Measurements from ENCODE around the gene AKAP8L. TPM values are rescaled to one million over a fixed set of nuclear protein-coding genes. Genes with fewer than 3 reads are reported as not detected.

Gene AKAP8L
- total and polyA plus RNA-seq, 9 of the 15 experiments (the other 6 are each of a cell fraction or from before 2014, with no cell fraction given), result 2.4 to 116 (median 70.7) TPM

- TF ChIP-seq ZNF592 (IDR thresholded peaks at IDR 0.05) (no peak), HEY1 (CRISPR knock-in tag; IDR thresholded peaks at IDR 0.05; ENCODE audit: borderline replicate concordance) (0 out of 2 replicates have a peak, but pooled peaks have one; percentile 65), MAZ (CRISPR knock-in tag; conservative IDR thresholded peaks at IDR 0.05 in 1 of 2, IDR thresholded peaks at IDR 0.05 in 1 of 2) (no peak), ZNF12 (CRISPR knock-in tag; IDR thresholded peaks at IDR 0.05) (no peak), THAP7 (CRISPR knock-in tag; IDR thresholded peaks at IDR 0.05) (0 out of 2 replicates have a peak, but pooled peaks have one; percentile 40), CTCF (IDR thresholded peaks at IDR 0.05 in 2 of 3, conservative IDR thresholded peaks at IDR 0.05 in 1 of 3; ENCODE audit: insufficient read depth in 2 of 3, low read depth in 1 of 3, low read length in 3 of 3) (peak in 1 of 3 experiments; percentile 12; a peak in 1 of 6 replicates), CBFA2T3 (IDR thresholded peaks at IDR 0.05) (no peak), HNRNPUL1 (IDR thresholded peaks at IDR 0.05; ENCODE audit: low read length) (no peak), ZBTB9 (CRISPR knock-in tag; IDR thresholded peaks at IDR 0.05) (0 out of 2 replicates have a peak, but pooled peaks have one; percentile 51), HNRNPLL (IDR thresholded peaks at IDR 0.05; ENCODE audit: low read depth, low read length, poor library complexity, severe bottlenecking) (peak; percentile 11), POU5F1 (IDR thresholded peaks at IDR 0.05; ENCODE audit: borderline replicate concordance, low read depth, low read length, partially characterized antibody) (no peak), NCOA4 (IDR thresholded peaks at IDR 0.05; ENCODE audit: partially characterized antibody) (no peak), ZNF609 (CRISPR knock-in tag; IDR thresholded peaks at IDR 0.05; ENCODE audit: borderline replicate concordance) (no peak)
Observed at GRCh38 chr19:15419413-15420025, 731 bp upstream of the AKAP8L start (continued).
